HG03521 (cell line): ENCODE measurements around the gene ANTXR1.

Experiments
- ATAC-seq: cut with Tn5 transposase; IDR thresholded peaks from one replicate; pipeline ENCODE4 v1.9.1; 2021; ENCODE audit warnings: mild to moderate bottlenecking, moderate library complexity; ENCODE audit not compliant: unreplicated experiment

ANTXR1 gene

GRCh38 chr2:69096326-69097095 lies 83.5 kb downstream of the ANTXR1 start:
- ATAC-seq: no peak

DNA sequence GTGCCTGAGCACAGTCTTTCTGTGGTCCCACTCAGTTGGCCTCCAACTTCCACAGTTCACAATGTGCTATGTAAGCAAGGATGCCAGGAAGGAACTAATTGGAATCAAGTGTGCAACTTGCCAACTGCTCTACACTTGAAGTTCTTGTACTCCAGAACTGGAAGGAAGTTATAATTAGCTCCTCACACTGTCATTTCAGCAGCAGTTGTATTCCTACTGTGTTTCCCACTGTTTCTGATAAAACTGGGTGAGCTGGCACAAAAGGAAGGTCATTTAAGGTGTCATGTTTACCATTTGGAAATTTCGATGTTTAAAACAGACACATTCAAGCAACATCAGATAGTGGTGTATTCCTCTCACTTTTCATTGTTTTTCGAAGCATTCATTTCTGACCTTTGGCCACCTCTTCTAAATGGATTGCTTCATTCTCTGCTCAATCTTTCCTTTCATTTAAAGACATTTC lies 84.2 kb downstream of the ANTXR1 start:
- ATAC-seq: no peak

DNA sequence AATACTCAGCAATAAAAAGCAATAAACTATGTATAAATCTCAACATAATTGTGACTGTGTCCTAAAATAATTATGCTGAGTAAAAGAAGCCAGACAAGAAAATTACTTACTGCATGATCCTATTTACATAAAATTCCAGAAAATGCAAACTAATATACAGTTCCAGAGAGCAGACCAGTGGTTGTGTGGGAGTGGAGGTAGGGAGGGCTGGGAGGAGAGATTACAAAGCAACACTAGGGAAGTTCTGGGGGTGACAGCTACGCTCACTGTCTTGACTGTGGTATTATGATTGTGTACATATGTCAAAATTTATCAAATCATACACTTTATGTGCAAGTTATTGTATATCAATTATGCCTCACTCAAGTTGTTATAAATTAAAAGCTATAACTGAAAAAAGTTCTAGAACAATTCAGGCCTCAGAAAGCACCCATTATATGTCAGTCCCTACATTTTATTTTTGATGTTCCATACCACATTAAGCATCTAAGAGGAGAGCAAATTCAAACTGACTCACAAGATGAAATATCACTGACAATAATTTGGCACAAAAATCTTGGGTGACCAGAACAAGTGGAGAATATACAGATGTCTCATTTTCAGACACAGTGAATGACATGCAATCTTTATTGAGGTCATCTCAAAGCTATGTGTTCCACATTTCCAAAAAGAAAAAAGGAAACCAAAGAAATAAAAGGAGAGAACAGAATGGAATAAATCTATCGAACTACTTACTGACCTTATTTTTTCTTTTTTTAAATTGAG lies 85.1 kb downstream of the ANTXR1 start:
- no peak for ATAC-seq

DNA sequence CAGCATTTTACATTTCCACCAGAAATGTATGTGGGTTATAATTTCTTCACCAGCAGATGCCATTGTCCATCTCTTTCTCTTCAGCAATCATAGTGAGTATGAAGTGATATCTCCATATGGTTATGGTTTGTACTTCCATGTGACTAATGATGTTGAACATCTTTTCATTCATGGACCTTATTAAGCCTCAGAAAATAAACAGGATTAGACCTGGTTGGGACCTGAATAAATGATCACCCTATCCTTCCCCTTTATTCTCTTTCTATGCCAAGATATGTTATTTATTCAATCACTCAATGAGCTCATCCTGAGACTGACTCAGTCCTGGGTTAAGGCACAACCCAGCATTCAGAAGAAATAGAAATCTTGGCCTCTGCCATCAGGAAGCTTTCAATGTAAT lies 86.6 kb downstream of the ANTXR1 start:
- ATAC-seq: no peak

- no peak for ATAC-seq
Observed at GRCh38 chr2:69100220-69100723, 87.3 kb downstream of the ANTXR1 start.

GRCh38 chr2:69102041-69102593 lies 89.1 kb downstream of the ANTXR1 start:
- ATAC-seq: no peak

DNA sequence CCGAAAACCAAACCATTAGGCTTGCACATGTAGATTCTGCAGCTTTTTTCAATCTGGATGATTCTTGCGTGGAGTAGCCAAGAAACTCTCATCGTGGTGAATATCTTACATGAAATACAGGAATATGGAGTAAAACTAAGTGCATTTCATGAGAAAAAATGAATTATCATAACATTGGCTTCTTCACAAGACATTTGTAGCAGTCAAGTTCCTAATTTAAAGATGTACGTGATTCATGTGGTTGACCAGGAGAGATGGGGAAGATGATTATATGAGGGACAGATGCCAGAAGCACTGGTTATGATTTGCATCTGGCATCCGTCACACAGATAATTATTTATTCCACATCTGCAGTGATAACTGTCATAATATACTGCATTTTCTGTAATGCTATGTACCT lies 90.4 kb downstream of the ANTXR1 start:
- ATAC-seq: no peak

- ATAC-seq: no peak
Observed at GRCh38 chr2:69104261-69104660, 91.3 kb downstream of the ANTXR1 start.

- no peak for ATAC-seq
Observed at GRCh38 chr2:69109255-69109654, 96.3 kb downstream of the ANTXR1 start.

GRCh38 chr2:69111076-69111475 lies 98.1 kb downstream of the ANTXR1 start:
- ATAC-seq: no peak

- ATAC-seq: no peak
Observed at GRCh38 chr2:69113627-69114026, 100.6 kb downstream of the ANTXR1 start.

DNA sequence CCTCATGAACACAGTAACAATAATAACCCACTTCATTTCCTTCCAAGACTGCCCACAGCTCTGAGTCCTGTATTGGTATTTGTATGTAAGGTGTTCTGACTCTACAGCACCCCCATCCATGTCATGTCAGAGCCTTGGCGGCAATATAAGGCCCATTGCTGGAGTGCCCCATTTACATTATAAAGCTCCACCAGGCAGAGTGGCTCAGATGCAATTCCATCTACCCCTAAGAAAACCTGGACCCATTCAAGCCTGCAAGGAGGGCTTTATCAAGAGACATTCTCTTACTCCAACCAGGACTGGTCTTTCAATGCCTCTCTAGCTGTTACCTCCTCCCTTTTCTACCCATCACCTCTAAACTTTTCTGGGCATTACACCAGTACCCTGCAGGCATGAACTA lies 101.6 kb downstream of the ANTXR1 start:
- no peak for ATAC-seq

GRCh38 chr2:69116438-69116837 lies 103.5 kb downstream of the ANTXR1 start:
- ATAC-seq: no peak

GRCh38 chr2:69118609-69119008 lies 105.6 kb downstream of the ANTXR1 start:
- no peak for ATAC-seq

DNA sequence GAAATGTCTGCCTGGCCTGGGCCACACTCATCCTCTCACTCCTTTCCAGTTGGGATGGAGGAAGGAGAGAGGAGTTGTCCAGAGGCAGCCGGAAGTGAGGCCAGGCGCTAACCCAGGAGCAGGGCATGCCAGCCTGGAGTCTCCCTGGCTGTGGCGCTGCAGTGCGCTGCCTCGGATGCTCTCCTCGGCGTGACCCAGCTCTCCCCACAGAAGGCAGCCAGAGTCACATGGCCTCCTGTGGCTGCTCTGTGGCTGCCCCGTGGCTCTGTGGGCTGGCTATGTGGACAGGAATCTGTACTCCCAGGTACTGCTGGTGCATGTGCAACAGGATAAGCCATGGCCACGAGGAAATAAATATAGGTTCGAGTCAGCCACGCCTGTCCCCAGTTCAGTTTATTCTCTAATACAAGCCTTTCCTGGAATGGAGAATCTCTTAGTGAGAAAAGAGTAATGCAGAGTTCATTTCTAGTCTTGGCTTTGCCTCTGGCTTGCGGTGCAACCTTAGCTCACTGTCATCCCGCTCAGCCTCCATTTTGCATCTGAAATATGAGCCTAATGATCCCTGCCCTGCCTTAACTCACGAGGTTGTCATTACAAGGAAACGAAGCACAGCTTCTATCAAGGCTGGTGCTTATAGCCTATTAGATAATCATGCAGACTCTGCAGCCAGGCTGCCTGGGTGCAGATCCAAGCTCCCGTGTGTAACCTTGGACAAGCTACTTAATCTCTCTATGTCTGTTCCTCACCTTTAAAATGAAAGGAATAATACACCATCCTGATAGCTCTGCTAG lies 106.3 kb downstream of the ANTXR1 start:
- ATAC-seq: no peak

GRCh38 chr2:69122271-69122670 lies 109.3 kb downstream of the ANTXR1 start:
- ATAC-seq: no peak

GRCh38 chr2:69123182-69123581 lies 110.2 kb downstream of the ANTXR1 start:
- no peak for ATAC-seq

DNA sequence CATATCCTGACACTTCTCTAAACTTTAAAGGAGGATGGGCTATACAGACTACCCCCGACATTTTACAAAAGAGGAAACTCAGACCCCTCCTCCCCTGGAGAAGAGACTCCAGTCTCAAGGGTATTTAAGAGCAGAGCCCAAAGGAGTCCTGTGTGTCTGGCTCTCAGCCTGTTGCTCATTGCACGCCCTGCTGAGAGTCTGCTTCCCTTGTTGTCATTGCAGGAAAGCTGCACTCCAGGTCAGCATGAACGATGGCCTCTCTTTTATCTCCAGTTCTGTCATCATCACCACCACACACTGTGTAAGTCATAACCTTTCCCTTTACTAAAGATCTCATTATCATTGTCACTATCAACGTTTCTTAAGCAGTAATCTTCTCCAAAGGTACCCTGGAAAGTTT lies 111.4 kb downstream of the ANTXR1 start:
- ATAC-seq: no peak

- no peak for ATAC-seq
Observed at GRCh38 chr2:69125816-69126215, 112.8 kb downstream of the ANTXR1 start.

- no peak for ATAC-seq
Observed at GRCh38 chr2:69126341-69126740, 113.4 kb downstream of the ANTXR1 start.

DNA sequence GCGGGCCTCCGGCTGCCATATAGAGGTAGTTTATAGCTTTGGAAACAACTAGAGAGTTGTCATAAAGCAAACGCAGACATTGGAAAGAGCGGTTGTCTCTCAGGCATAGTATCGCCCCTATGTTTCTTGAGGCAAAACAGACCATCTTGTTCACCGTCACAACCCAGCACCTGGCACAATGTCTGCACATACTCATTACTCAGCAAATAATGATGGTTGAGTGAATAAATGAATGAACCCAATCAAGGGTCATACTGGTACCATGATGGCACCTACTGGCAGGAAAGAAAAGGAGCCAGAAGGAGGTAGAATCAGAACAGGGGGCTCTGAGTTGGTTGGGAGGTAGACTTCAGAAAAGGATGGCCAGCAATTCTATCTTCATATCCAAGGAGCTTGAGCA lies 118.5 kb downstream of the ANTXR1 start:
- no peak for ATAC-seq
